GM12878 (cell line): ENCODE results near the gene THSD4.

ENCODE experiments used
- BRCA1 ChIP-seq: IDR thresholded peaks from 2 replicates; pipeline ENCODE4 v1.6.1; 2011; ENCODE audit warnings: low read depth, low read length, improper control_type of control experiment
- JUND ChIP-seq: IDR thresholded peaks from 2 replicates; pipeline ENCODE4 v1.6.1; 2012; ENCODE audit warnings: low read depth, mild to moderate bottlenecking, low read length, improper control_type of control experiment, moderate library complexity
- MEF2A ChIP-seq: IDR thresholded peaks from 2 replicates; pipeline ENCODE4 v1.6.1; 2011; ENCODE audit warnings: low read depth, mild to moderate bottlenecking, low read length, moderate library complexity; ENCODE audit not compliant: insufficient read depth
- MXI1 ChIP-seq: fragments of 150-350 bp; IDR thresholded peaks from 2 replicates; pipeline ENCODE4 v1.6.1; 2011; ENCODE audit warnings: low read depth, mild to moderate bottlenecking, inconsistent platforms, low read length, improper control_type of control experiment
- NRF1 ChIP-seq: conservative IDR thresholded peaks from 2 replicates; pipeline ENCODE4 v1.6.1; 2011; ENCODE audit warnings: mild to moderate bottlenecking, low read depth, low read length, improper control_type of control experiment
- POLR2A ChIP-seq: IDR thresholded peaks from 2 replicates; pipeline ENCODE4 v1.6.1; 2011; ENCODE audit warnings: low read depth, mild to moderate bottlenecking, low read length
- RAD21 ChIP-seq: IDR thresholded peaks from 2 replicates; pipeline ENCODE4 v1.6.1; 2011; ENCODE audit warnings: mild to moderate bottlenecking, low read depth, low read length, moderate library complexity; ENCODE audit not compliant: insufficient read depth
- ZNF274 ChIP-seq: IDR thresholded peaks from one replicate; pipeline ENCODE4 v1.8.0; 2011; ENCODE audit not compliant: insufficient read length, insufficient read depth
- TF ChIP-seq, protein P1 (sequence below): fragments of 450-650 bp; IDR thresholded peaks from 2 replicates; pipeline ENCODE4 v1.6.1; 2017; ENCODE audit warnings: mild to moderate bottlenecking, moderate library complexity
- TF ChIP-seq, protein P2 (sequence below): IDR thresholded peaks from 2 replicates; pipeline ENCODE4 v1.6.1; 2012; ENCODE audit warnings: low read length, inconsistent platforms
- TF ChIP-seq, protein P3 (sequence below): IDR thresholded peaks from 2 replicates; pipeline ENCODE4 v1.6.1; 2012; ENCODE audit warnings: mild to moderate bottlenecking, low read depth, low read length
- TF ChIP-seq, protein P4 (sequence below): IDR thresholded peaks from 2 replicates; pipeline ENCODE4 v1.6.1; 2011; ENCODE audit warnings: mild to moderate bottlenecking, low read depth, low read length, moderate library complexity; ENCODE audit not compliant: insufficient replicate concordance
- TF ChIP-seq, protein P5 (sequence below): fragments of 450-650 bp; IDR thresholded peaks from 2 replicates; pipeline ENCODE4 v1.6.1; 2018; ENCODE audit warnings: borderline replicate concordance, mild to moderate bottlenecking; ENCODE audit not compliant: partially characterized antibody

- TF ChIP-seq, protein P1, sequence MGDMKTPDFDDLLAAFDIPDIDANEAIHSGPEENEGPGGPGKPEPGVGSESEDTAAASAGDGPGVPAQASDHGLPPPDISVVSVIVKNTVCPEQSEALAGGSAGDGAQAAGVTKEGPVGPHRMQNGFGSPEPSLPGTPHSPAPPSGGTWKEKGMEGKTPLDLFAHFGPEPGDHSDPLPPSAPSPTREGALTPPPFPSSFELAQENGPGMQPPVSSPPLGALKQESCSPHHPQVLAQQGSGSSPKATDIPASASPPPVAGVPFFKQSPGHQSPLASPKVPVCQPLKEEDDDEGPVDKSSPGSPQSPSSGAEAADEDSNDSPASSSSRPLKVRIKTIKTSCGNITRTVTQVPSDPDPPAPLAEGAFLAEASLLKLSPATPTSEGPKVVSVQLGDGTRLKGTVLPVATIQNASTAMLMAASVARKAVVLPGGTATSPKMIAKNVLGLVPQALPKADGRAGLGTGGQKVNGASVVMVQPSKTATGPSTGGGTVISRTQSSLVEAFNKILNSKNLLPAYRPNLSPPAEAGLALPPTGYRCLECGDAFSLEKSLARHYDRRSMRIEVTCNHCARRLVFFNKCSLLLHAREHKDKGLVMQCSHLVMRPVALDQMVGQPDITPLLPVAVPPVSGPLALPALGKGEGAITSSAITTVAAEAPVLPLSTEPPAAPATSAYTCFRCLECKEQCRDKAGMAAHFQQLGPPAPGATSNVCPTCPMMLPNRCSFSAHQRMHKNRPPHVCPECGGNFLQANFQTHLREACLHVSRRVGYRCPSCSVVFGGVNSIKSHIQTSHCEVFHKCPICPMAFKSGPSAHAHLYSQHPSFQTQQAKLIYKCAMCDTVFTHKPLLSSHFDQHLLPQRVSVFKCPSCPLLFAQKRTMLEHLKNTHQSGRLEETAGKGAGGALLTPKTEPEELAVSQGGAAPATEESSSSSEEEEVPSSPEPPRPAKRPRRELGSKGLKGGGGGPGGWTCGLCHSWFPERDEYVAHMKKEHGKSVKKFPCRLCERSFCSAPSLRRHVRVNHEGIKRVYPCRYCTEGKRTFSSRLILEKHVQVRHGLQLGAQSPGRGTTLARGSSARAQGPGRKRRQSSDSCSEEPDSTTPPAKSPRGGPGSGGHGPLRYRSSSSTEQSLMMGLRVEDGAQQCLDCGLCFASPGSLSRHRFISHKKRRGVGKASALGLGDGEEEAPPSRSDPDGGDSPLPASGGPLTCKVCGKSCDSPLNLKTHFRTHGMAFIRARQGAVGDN = no peak
- no peak for TF ChIP-seq MXI1
- TF ChIP-seq, protein P2, sequence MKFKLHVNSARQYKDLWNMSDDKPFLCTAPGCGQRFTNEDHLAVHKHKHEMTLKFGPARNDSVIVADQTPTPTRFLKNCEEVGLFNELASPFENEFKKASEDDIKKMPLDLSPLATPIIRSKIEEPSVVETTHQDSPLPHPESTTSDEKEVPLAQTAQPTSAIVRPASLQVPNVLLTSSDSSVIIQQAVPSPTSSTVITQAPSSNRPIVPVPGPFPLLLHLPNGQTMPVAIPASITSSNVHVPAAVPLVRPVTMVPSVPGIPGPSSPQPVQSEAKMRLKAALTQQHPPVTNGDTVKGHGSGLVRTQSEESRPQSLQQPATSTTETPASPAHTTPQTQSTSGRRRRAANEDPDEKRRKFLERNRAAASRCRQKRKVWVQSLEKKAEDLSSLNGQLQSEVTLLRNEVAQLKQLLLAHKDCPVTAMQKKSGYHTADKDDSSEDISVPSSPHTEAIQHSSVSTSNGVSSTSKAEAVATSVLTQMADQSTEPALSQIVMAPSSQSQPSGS = no peak
- no peak for TF ChIP-seq RAD21
- TF ChIP-seq, protein P3, sequence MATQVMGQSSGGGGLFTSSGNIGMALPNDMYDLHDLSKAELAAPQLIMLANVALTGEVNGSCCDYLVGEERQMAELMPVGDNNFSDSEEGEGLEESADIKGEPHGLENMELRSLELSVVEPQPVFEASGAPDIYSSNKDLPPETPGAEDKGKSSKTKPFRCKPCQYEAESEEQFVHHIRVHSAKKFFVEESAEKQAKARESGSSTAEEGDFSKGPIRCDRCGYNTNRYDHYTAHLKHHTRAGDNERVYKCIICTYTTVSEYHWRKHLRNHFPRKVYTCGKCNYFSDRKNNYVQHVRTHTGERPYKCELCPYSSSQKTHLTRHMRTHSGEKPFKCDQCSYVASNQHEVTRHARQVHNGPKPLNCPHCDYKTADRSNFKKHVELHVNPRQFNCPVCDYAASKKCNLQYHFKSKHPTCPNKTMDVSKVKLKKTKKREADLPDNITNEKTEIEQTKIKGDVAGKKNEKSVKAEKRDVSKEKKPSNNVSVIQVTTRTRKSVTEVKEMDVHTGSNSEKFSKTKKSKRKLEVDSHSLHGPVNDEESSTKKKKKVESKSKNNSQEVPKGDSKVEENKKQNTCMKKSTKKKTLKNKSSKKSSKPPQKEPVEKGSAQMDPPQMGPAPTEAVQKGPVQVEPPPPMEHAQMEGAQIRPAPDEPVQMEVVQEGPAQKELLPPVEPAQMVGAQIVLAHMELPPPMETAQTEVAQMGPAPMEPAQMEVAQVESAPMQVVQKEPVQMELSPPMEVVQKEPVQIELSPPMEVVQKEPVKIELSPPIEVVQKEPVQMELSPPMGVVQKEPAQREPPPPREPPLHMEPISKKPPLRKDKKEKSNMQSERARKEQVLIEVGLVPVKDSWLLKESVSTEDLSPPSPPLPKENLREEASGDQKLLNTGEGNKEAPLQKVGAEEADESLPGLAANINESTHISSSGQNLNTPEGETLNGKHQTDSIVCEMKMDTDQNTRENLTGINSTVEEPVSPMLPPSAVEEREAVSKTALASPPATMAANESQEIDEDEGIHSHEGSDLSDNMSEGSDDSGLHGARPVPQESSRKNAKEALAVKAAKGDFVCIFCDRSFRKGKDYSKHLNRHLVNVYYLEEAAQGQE = no peak
- TF ChIP-seq, protein P4, sequence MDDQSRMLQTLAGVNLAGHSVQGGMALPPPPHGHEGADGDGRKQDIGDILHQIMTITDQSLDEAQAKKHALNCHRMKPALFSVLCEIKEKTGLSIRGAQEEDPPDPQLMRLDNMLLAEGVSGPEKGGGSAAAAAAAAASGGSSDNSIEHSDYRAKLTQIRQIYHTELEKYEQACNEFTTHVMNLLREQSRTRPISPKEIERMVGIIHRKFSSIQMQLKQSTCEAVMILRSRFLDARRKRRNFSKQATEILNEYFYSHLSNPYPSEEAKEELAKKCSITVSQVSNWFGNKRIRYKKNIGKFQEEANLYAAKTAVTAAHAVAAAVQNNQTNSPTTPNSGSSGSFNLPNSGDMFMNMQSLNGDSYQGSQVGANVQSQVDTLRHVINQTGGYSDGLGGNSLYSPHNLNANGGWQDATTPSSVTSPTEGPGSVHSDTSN = no peak
- TF ChIP-seq, protein P5, sequence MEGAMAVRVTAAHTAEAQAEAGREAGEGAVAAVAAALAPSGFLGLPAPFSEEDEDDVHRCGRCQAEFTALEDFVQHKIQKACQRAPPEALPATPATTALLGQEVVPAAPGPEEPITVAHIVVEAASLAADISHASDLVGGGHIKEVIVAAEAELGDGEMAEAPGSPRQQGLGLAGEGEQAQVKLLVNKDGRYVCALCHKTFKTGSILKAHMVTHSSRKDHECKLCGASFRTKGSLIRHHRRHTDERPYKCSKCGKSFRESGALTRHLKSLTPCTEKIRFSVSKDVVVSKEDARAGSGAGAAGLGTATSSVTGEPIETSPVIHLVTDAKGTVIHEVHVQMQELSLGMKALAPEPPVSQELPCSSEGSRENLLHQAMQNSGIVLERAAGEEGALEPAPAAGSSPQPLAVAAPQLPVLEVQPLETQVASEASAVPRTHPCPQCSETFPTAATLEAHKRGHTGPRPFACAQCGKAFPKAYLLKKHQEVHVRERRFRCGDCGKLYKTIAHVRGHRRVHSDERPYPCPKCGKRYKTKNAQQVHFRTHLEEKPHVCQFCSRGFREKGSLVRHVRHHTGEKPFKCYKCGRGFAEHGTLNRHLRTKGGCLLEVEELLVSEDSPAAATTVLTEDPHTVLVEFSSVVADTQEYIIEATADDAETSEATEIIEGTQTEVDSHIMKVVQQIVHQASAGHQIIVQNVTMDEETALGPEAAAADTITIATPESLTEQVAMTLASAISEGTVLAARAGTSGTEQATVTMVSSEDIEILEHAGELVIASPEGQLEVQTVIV = no peak
- no peak for TF ChIP-seq BRCA1
- TF ChIP-seq ZNF274 = no peak
- no peak for TF ChIP-seq NRF1
- no peak for TF ChIP-seq POLR2A
- no peak for TF ChIP-seq JUND
- TF ChIP-seq MEF2A = no peak
Measured at GRCh38 chr15:71541746-71542145, 426.5 kb downstream of the THSD4 start.
